GM19239 (cell line): ENCODE measurements around the gene SLC25A29.
A peak's percentile ranks its signal among the peaks of the same experiment; 100 is the strongest.

ENCODE experiments used
- DNase-seq: peaks from one replicate; pipeline ENCODE4 v3.0.0; 2011; ENCODE audit warnings: low spot score; ENCODE audit not compliant: insufficient read length
- FAIRE-seq: peaks from 2 replicates; lab custom pipeline; 2011; peaks lifted over from hg19 to GRCh38; lab: Jason Lieb, UNC

Gene SLC25A29

GRCh38 chr14:100250732-100251465, 55.3 kb downstream of the SLC25A29 start:
- no peak for FAIRE-seq
- no peak for DNase-seq

- no peak for DNase-seq
- peak; percentile 78 for FAIRE-seq
Observed at GRCh38 chr14:100246809-100247428, 59.3 kb downstream of the SLC25A29 start.

GRCh38 chr14:100243020-100243419, 63.2 kb downstream of the SLC25A29 start:
- peak; percentile 44 for FAIRE-seq
- DNase-seq: no peak

- FAIRE-seq: peak; percentile 78
Observed at GRCh38 chr14:100241279-100241678, 65.0 kb downstream of the SLC25A29 start.

More at GRCh38 chr14:100241279-100241678, 65.0 kb downstream of the SLC25A29 start:
- DNase-seq: no peak
